Fibroblast of lung (primary cell): Measurements from ENCODE around the gene SLC47A1.

Experiments
- EZH2 ChIP-seq: IDR thresholded peaks from 2 replicates; pipeline ENCODE4 v1.5.1; 2012; ENCODE audit warnings: low read length, control low read depth, mild to moderate bottlenecking; ENCODE audit errors: missing control alignments
- TF ChIP-seq, protein P1 (sequence below), 2 donors: IDR thresholded peaks in 1 of 2; conservative IDR thresholded peaks in 1 of 2; 1 replicate in 1 of 2; 2 replicates in 1 of 2; pipeline ENCODE4 v1.5.1; 2011 to 2012; ENCODE audit warnings: low read length in 2 of 2, control low read depth in 1 of 2, inconsistent platforms in 1 of 2, low read depth in 1 of 2, mild to moderate bottlenecking in 1 of 2

- TF ChIP-seq, protein P1, sequence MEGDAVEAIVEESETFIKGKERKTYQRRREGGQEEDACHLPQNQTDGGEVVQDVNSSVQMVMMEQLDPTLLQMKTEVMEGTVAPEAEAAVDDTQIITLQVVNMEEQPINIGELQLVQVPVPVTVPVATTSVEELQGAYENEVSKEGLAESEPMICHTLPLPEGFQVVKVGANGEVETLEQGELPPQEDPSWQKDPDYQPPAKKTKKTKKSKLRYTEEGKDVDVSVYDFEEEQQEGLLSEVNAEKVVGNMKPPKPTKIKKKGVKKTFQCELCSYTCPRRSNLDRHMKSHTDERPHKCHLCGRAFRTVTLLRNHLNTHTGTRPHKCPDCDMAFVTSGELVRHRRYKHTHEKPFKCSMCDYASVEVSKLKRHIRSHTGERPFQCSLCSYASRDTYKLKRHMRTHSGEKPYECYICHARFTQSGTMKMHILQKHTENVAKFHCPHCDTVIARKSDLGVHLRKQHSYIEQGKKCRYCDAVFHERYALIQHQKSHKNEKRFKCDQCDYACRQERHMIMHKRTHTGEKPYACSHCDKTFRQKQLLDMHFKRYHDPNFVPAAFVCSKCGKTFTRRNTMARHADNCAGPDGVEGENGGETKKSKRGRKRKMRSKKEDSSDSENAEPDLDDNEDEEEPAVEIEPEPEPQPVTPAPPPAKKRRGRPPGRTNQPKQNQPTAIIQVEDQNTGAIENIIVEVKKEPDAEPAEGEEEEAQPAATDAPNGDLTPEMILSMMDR (conservative IDR thresholded peaks at IDR 0.05 in 1 of 2, IDR thresholded peaks at IDR 0.05 in 1 of 2; ENCODE audit: low read depth in 1 of 2, low read length in 2 of 2) = no peak
- TF ChIP-seq EZH2 = no peak
Measured at GRCh38 chr17:19618015-19618414, 84.4 kb downstream of the SLC47A1 start.
